ENCODE measurements around the gene RNF123. TPM values are rescaled to one million over a fixed set of nuclear protein-coding genes. Genes with fewer than 3 reads are reported as not detected.
"Not testable (repeated sequence)": the region's sequence is repeated elsewhere in the genome, so short reads cannot be mapped to it uniquely, and the experiment has no call there.

Gene RNF123
- total RNA-seq, 2 experiments from 2014 or later: 20.3 to 21.5 TPM

DNA sequence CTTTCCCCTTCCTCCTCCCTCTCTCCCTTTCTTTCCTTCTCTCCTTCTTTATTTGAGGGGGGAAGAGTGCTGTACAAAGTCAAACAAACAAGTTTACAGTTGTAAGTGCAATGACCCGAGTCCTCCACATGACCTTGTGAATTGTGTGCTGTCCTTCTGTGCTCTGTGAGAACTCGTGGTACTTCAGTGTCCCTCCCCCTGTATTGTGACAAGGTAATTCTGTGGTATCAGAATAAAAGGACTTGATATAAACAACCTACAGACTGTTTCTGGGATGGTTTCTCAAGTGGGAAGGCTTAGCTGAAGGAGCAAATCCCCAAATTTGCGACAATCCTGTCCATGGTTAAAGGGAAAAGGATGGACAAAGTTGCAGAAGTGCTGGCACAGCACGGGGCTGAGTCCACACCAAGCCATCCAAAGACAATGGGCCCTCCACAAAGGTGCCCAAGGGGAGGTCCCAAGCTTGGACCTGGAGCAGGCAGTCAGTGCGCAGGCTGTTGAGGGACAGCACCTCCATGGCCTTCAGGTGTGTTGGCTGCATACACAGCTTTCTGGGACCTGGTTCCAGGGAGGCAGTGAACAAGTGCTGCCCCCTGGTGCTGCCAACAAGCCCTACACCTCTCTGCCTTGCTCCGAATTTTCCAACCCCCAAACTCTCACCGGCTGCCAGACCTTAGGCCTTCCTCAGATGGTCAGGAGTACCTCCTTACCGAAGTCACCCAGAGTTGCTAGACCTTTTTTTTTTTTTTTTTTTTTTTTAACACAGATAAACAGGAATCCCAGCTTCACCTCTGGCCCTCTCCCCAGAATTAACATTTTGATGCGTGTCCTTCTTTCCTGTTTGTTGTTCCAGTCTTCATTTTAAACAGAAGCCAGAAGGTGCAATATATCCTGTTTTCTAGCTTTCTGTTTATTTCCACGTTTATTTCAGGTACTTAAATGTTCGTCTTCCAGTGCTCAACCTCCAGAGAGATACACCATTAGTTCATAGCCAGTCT is 17.8 kb upstream of the RNF123 start:
- Mint-ChIP-seq H3K27ac (peak overlapping the region; percentile 39), H3K4me1 (ENCODE audit: low read depth) (peaks cover 29% of the 10 kb centered on the region)
- CTCF ChIA-PET: interaction anchor here (0.6 to 5.4 kb wide), 17 partner anchors 12 to 823 kb away, joined by 3 to 171 read pairs (median 4); partner anchors contain the start of gene BSN

DNA sequence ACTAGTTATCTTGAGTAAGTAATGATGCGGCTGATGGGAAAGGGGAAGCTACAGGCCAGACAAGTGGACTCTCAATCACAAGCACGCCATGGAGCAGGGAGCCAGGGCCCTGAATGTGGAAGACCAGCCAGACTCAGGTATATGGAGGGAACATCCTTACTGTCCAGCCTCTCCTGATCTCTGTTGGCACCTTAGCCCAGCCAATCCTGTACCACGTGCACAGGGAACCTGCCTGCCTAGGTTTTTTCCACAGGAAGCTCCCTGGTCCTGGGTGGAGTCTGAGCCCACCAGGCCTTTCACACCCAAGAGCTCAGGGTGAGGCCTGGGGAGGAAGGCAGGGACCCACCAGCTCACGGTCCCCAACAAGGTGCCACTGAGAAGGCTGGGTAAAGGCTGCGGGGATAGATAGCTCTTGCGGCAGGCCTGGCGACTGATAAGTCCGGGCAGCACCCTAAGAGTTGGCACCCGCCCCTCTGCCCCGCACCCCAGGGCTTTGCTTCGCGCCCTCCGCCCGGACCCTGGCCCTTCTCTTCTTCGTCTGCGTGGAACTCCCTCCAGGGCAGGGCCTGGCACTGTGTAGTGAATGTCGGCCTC is 16.1 kb upstream of the RNF123 start:
- Mint-ChIP-seq H3K27ac (peak overlapping the region; percentile 96), H3K9me3 (no peaks in the 10 kb centered on the region), H3K4me3 (peak overlapping the region; percentile 94), H3K36me3 (ENCODE audit: low read depth) (peaks cover 13% of the 10 kb centered on the region), H3K4me1 (ENCODE audit: low read depth) (peaks cover 36% of the 10 kb centered on the region), H3K27me3 (ENCODE audit: low read depth) (no peaks in the 10 kb centered on the region)
- intact Hi-C loops (cut with micrococcal nuclease): loop anchor here (5.0 to 10.0 kb wide), 5 partner anchors 221 to 651 kb away; partner anchors contain the start of genes NDUFAF3, QRICH1 and USP4
- CTCF ChIA-PET: interaction anchor here (0.7 to 5.4 kb wide), 4 partner anchors 87 to 440 kb away, joined by 3 to 171 read pairs (median 4); partner anchors contain the start of gene BSN
- peak; percentile 40 for DNase-seq

More for the DNA sequence above, 17.8 kb upstream of the RNF123 start:
- Mint-ChIP-seq H3K4me3 (peak overlapping the region; percentile 64), H3K36me3 (ENCODE audit: low read depth) (peaks cover 9% of the 10 kb centered on the region), H3K9me3 (no peaks in the 10 kb centered on the region), H3K27me3 (ENCODE audit: low read depth) (no peaks in the 10 kb centered on the region)
- intact Hi-C loops (cut with micrococcal nuclease): loop anchor here (1.0 to 10.0 kb wide), 8 partner anchors 69 to 649 kb away; partner anchors contain the start of genes NDUFAF3, QRICH1 and USP4
- peak; percentile 84 for DNase-seq

DNA sequence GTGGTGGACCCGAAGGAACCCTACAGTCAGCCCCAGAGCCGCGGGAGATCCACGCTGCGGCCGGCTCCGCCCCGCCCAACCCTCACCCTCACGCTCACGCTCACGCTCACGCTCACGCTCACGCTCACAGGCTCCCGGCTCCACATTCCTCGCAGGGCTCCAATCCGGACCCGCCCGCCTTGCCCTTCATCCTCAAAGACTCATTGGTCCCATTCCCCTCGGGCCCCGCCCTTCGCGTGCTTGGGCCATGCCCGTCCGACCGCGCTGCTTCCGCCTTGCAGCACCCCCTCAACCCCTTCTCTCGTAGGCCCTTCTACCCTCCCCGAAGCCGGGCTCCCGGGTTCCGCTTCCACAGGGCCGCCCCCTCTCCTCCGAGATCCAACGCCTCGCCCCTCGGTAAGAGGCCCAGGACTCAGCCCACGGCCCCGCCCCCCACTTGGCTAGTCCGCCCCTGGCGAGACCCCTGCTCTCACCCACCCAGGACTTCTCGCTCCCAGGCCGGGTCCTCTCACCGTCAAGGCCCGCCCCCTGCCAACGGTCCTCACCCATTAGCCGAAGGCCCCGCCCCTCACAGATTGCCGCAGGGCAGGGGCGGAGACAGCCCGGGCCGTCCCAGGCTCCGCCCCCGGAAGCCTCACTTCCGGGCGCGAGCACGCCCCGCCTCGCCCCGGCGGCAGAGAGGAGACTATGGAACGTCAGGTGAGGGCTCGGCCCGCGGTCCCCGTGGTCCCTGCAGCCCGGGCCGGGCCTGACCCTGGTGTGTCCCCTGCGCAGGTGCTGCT is 15.5 kb upstream of the RNF123 start, which contains the start of gene APEH:
APEH (plus strand) TSS at position 637 of the 782 bp plus-strand sequence; CDS start at position 688, 51 bp downstream.
- CTCF ChIA-PET: interaction anchor here (0.7 to 5.4 kb wide), 4 partner anchors 88 to 439 kb away, joined by 3 to 171 read pairs (median 4); partner anchors contain the start of gene BSN
- H3K36me3 Mint-ChIP-seq (ENCODE audit: low read depth): peaks cover 14% of the 10 kb centered on the region
- H3K9me3 Mint-ChIP-seq: no peaks in the 10 kb centered on the region
- H3K4me3 Mint-ChIP-seq: peak within 1 kb of the TSS; percentile 94
- intact Hi-C loops (cut with micrococcal nuclease): loop anchor here (1.0 to 10.0 kb wide), 10 partner anchors 15 to 652 kb away; partner anchors contain the start of genes DAG1, IP6K1, MST1 and NDUFAF3
- DNase-seq: peak; percentile 99
- H3K4me1 Mint-ChIP-seq (ENCODE audit: low read depth): peaks cover 36% of the 10 kb centered on the region
- no peaks in the 10 kb centered on the region for H3K27me3 Mint-ChIP-seq (ENCODE audit: low read depth)
- H3K27ac Mint-ChIP-seq: peak within 1 kb of the TSS; percentile 96

DNA sequence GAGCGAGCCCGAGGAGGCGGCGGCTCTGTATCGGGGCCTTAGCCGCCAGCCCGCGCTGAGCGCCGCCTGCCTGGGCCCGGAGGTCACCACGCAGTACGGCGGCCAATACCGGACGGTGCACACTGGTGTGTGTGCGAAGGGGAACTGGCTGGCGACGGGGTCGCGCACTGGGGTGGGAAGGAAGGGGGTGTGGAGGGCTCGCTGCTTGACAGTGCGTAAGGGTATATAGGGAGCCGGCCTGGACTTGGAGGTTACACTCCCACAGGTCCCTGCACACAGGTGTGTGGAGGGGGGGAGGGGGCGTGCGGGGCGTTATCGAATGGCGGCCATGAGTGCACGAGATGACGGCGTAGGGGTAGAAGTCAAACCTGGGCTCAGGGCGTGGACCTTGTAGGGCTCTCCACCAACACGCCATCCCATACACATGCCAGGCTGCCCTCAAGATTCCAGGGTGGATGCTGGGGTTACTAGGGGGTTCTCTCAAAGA is 14.8 kb upstream of the RNF123 start:
- intact Hi-C loops (cut with micrococcal nuclease): loop anchor here (1.0 to 10.0 kb wide), 10 partner anchors 15 to 652 kb away; partner anchors contain the start of genes DAG1, IP6K1, MST1 and NDUFAF3
- CTCF ChIA-PET: interaction anchor here (1.3 kb wide), 1 partner anchor 135 kb away, joined by 5 read pairs; no protein-coding TSS in a partner anchor
- DNase-seq: peak; percentile 21
- Mint-ChIP-seq H3K27ac (peak overlapping the region; percentile 36), H3K9me3 (no peaks in the 10 kb centered on the region), H3K4me1 (ENCODE audit: low read depth) (peaks cover 36% of the 10 kb centered on the region), H3K27me3 (ENCODE audit: low read depth) (no peaks in the 10 kb centered on the region), H3K36me3 (ENCODE audit: low read depth) (peaks cover 14% of the 10 kb centered on the region), H3K4me3 (peak overlapping the region; percentile 94)

GRCh38 chr3:49675912-49676311 is 13.4 kb upstream of the RNF123 start:
- H3K27ac Mint-ChIP-seq: no peak overlapping the region
- no peak for DNase-seq
- H3K4me1 Mint-ChIP-seq (ENCODE audit: low read depth): peaks cover 39% of the 10 kb centered on the region
- H3K9me3 Mint-ChIP-seq: no peaks in the 10 kb centered on the region
- CTCF ChIA-PET: interaction anchor here (1.3 kb wide), 1 partner anchor 136 kb away, joined by 5 read pairs; no protein-coding TSS in a partner anchor
- peaks cover 19% of the 10 kb centered on the region for H3K36me3 Mint-ChIP-seq (ENCODE audit: low read depth)
- intact Hi-C loops (cut with micrococcal nuclease): loop anchor here (2.0 to 10.0 kb wide), 2 partner anchors 49 to 381 kb away; no protein-coding TSS in a partner anchor
- H3K4me3 Mint-ChIP-seq: peak overlapping the region; percentile 39
- no peaks in the 10 kb centered on the region for H3K27me3 Mint-ChIP-seq (ENCODE audit: low read depth)

DNA sequence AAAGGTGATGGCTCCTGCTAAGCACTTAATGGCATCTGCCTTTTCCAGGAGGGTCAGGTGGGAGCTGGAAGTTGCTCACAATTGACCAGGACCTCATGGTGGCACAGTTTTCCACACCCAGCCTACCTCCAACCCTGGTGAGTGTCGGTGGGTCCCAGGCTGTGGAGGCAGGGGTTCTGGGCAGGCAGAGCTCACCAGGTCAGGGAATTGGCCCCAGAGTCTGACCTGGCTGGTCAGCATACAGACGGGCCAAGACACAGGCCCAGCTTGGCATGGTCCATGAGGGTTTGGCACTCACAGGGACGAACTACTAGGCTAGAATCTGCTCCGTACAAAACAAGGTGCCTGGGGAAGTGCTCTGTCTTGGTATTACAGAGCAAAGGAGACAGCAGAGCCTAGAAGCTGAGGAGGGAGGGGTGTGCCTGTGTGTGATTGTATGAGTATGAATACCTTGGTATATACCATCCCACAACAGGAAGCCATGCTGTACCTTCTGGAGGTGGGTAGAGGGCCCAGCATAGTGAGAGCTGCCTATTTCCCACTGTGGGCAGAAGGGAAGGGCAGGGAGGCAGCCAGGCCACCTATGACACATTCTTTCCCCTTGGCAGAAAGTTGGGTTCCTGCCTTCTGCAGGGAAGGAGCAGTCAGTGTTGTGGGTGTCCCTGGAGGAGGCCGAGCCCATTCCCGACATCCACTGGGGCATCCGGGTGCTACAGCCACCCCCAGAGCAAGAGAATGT is 8.7 kb upstream of the RNF123 start:
- no peak overlapping the region for H3K27ac Mint-ChIP-seq
- intact Hi-C loops (cut with micrococcal nuclease): no loop called here
- no peak for DNase-seq
- H3K27me3 Mint-ChIP-seq (ENCODE audit: low read depth): peaks cover 2% of the 10 kb centered on the region
- CTCF ChIA-PET: interaction anchor here (1.1 kb wide), 1 partner anchor 20 kb away, joined by 3 read pairs; no protein-coding TSS in a partner anchor
- no peak overlapping the region for H3K4me3 Mint-ChIP-seq
- H3K36me3 Mint-ChIP-seq (ENCODE audit: low read depth): peaks cover 20% of the 10 kb centered on the region
- peaks cover 17% of the 10 kb centered on the region for H3K4me1 Mint-ChIP-seq (ENCODE audit: low read depth)
- H3K9me3 Mint-ChIP-seq: no peaks in the 10 kb centered on the region

DNA sequence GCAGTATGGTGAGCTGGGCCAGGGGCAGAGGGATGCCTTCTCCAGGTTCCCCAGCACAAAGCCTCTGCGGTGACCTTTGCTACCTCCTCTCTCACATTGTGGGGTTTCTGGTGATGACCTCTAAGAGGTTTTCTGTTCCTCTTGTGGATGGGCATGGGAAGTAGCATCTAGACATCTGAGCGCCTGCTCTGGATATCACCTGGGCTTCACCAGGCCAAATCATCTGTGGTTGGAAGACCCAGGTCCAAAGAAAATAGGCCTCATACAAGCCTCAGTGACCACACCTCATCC is 8.2 kb upstream of the RNF123 start:
- H3K9me3 Mint-ChIP-seq: no peaks in the 10 kb centered on the region
- intact Hi-C loops (cut with micrococcal nuclease): no loop called here
- H3K4me3 Mint-ChIP-seq: no peak overlapping the region
- DNase-seq: no peak
- CTCF ChIA-PET: no interaction called here
- peaks cover 12% of the 10 kb centered on the region for H3K4me1 Mint-ChIP-seq (ENCODE audit: low read depth)
- peaks cover 2% of the 10 kb centered on the region for H3K27me3 Mint-ChIP-seq (ENCODE audit: low read depth)
- peaks cover 17% of the 10 kb centered on the region for H3K36me3 Mint-ChIP-seq (ENCODE audit: low read depth)
- H3K27ac Mint-ChIP-seq: no peak overlapping the region

GRCh38 chr3:49681543-49681942 is 7.8 kb upstream of the RNF123 start:
- H3K4me3 Mint-ChIP-seq: no peak overlapping the region
- H3K36me3 Mint-ChIP-seq (ENCODE audit: low read depth): peaks cover 15% of the 10 kb centered on the region
- H3K27me3 Mint-ChIP-seq (ENCODE audit: low read depth): peaks cover 2% of the 10 kb centered on the region
- intact Hi-C loops (cut with micrococcal nuclease): no loop called here
- H3K4me1 Mint-ChIP-seq (ENCODE audit: low read depth): peaks cover 10% of the 10 kb centered on the region
- DNase-seq: no peak
- CTCF ChIA-PET: no interaction called here
- no peaks in the 10 kb centered on the region for H3K9me3 Mint-ChIP-seq
- H3K27ac Mint-ChIP-seq: no peak overlapping the region

GRCh38 chr3:49683162-49683561 is 6.2 kb upstream of the RNF123 start:
- no peak for DNase-seq
- CTCF ChIA-PET: no interaction called here
- Mint-ChIP-seq H3K36me3 (ENCODE audit: low read depth) (peaks cover 10% of the 10 kb centered on the region), H3K4me1 (ENCODE audit: low read depth) (peaks cover 9% of the 10 kb centered on the region), H3K27me3 (ENCODE audit: low read depth) (peaks cover 4% of the 10 kb centered on the region), H3K9me3 (no peaks in the 10 kb centered on the region), H3K4me3 (no peak overlapping the region), H3K27ac (no peak overlapping the region)
- intact Hi-C loops (cut with micrococcal nuclease): no loop called here

- intact Hi-C loops (cut with micrococcal nuclease); H3K27me3 Mint-ChIP-seq (ENCODE audit: low read depth); H3K36me3 Mint-ChIP-seq (ENCODE audit: low read depth); H3K27ac Mint-ChIP-seq; DNase-seq; H3K9me3 Mint-ChIP-seq; H3K4me3 Mint-ChIP-seq; CTCF ChIA-PET: not testable (repeated sequence)
- H3K4me1 Mint-ChIP-seq (ENCODE audit: low read depth): peaks cover 15% of the 10 kb centered on the region
Observed at GRCh38 chr3:49684453-49684852, 4.9 kb upstream of the RNF123 start.

DNA sequence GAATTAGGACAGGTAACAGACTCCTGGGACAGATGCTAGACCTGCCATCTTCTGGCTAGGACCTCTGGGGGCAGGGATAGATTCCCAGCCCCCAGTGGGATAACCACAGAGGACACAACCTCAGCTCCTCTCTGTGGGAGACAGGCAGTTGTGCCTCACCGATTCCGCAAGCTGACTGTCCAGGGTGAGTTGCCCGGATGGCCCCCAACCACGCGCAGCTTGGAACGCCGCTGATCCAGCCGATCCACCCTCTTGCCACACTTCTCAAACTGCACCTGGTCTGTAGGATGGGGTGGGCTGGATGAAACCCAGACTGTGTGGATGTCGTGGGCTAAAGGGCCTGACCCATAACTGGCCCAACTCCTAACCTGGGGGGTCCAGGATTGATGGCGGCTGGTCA is 4.3 kb upstream of the RNF123 start:
- H3K4me1 Mint-ChIP-seq (ENCODE audit: low read depth): peaks cover 16% of the 10 kb centered on the region
- H3K4me3 Mint-ChIP-seq; DNase-seq; H3K27me3 Mint-ChIP-seq (ENCODE audit: low read depth); CTCF ChIA-PET; H3K9me3 Mint-ChIP-seq; H3K36me3 Mint-ChIP-seq (ENCODE audit: low read depth); H3K27ac Mint-ChIP-seq: not testable (repeated sequence)
- intact Hi-C loops (cut with micrococcal nuclease): loop anchor here (5.0 kb wide), 1 partner anchor 37 kb away; the partner anchor contains the start of gene GMPPB
